Stimulated activated CD8-positive, alpha-beta memory T cell treated with anti-CD3 and anti-CD28 coated beads, Interleukin-15, amount 100 ng/mL, for 4 hours (primary cell): ENCODE data around the gene RET.

Experiments used
- DNase-seq, 2 donors: peaks; one replicate each; pipeline ENCODE4 v3.0.0-alpha.2; 2020; ENCODE audit warnings: low read depth in 2 of 2

The RET gene

GRCh38 chr10:43108951-43109350 lies 32.1 kb downstream of the RET start:
- no peak for DNase-seq

- no peak for DNase-seq
Measured at GRCh38 chr10:43109671-43110249, 32.9 kb downstream of the RET start.

DNA sequence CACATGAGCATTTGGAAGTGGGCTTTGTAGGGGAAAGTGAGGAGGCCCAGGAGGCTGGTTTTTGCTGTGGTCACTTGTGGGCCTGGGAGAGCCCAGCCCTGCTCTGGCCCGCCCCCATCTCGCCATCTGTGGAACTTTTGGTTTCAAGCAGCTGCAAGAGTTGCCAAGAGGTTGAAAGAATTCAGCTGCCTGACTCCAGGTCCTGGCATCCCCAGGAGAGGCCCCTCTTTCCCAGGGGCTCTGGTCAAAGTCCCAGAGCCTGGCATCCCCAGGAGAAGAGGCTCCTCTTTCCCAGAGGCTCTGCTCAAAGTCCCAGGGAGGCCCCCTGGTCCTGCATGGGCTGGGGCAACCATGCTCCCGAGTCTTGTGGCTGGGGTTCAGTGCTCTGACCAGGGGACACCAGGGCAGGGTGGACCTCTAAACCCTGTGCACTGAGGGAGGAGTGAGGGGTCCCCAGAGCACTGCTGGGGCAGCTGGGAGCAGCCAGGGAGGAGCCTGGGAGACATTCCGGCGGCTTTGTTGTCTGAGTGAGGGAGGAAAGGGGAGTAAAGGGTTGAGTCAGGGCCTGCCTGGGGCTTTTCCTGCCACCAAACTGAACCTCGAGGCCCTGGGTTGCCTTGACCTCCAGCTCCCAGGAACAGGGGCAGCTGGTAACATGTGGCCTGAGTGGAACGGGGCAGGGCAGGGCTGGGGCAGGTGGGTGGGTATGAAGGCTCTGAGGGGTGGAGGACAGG lies 33.6 kb downstream of the RET start:
- DNase-seq = no peak

DNA sequence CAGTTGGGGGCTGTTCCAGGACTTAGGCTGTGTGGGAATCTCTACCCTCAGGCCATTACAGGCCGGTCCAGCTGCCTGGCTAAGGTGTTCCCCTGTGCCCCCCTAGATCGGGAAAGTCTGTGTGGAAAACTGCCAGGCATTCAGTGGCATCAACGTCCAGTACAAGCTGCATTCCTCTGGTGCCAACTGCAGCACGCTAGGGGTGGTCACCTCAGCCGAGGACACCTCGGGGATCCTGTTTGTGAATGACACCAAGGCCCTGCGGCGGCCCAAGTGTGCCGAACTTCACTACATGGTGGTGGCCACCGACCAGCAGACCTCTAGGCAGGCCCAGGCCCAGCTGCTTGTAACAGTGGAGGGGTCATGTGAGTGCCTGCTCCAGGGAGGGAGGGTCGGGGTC lies 34.2 kb downstream of the RET start:
- no peak for DNase-seq

GRCh38 chr10:43111921-43112607 lies 35.2 kb downstream of the RET start:
- no peak for DNase-seq

GRCh38 chr10:43112608-43112961 lies 35.7 kb downstream of the RET start:
- no peak for DNase-seq

GRCh38 chr10:43113201-43114087 lies 36.6 kb downstream of the RET start:
- DNase-seq = no peak

- DNase-seq = no peak
Measured at GRCh38 chr10:43114088-43114742, 37.3 kb downstream of the RET start.

DNA sequence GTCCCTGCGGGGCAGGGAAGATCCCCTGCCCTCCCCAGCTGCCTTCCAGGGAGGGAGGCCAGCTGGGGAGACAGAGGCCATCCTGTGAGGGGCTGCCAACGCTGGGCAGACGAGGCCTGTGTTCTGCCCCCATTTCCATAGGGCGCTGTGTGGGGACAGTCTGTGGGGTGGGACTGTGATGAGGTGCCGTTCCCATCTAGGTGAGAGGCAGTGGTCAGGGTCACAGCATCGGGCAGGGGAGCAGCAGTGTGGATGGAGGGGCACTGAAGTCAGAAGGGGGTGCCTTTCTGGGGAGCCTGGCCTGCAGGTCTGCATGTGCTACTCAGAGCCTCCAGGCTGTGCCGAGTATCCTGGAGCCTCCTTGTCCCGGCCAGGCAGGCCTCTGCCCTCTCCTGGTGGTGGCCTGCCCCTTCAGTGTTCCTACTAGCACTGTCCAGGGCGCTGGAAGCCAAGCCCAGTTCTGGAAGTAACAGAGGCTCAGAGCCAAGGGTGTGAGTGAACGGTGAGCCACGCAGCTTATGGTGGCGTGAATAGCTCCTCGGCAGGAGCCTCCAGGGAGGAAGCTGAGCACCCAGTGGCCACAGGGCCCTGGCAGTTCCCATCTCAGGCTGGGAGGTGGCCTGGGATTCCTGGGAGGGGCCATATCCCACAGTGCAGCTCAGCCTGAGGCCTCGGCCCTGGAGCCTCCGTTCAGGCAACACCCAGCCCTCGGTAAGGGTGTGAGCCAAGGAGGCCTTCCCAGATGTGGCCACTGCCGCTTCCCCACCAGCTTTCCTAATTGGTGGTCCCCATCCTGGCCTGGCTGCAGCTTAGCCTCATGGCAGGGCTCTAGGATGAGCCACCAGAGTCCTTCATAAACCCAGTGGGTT lies 38.1 kb downstream of the RET start:
- no peak for DNase-seq

- DNase-seq = no peak
Measured at GRCh38 chr10:43115881-43116595, 39.2 kb downstream of the RET start.

- DNase-seq = no peak
Measured at GRCh38 chr10:43116596-43116995, 39.7 kb downstream of the RET start.

GRCh38 chr10:43117031-43117776 lies 40.3 kb downstream of the RET start:
- no peak for DNase-seq

DNA sequence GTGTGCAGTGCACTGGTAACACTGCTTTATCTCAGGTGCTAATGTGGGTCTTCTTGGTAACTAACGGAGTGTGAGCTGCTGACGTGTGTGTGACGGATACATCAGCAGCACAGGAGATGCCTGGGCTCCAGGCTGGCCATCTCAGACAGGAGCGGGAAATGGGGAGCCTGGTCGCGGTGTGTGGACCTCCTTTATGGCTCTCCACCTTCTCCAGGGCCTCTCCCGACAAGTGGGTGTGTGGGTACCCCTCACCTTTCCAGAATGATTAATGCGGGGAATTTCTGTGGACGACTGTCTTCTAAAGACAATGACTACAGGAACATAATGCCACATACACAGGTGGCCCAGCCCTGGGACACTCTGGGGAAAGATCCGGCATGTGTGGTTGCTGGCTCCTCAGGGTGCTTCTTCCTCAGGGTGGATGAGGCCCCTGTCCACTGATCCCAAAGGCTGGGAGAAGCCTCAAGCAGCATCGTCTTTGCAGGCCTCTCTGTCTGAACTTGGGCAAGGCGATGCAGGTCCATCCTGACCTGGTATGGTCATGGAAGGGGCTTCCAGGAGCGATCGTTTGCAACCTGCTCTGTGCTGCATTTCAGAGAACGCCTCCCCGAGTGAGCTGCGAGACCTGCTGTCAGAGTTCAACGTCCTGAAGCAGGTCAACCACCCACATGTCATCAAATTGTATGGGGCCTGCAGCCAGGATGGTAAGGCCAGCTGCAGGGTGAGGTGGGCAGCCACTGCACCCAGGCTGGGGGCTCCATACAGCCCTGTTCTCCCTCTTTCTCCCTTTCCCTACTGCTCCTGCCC lies 41.1 kb downstream of the RET start:
- DNase-seq = no peak

- DNase-seq = no peak
Measured at GRCh38 chr10:43118631-43119415, 42.0 kb downstream of the RET start.

GRCh38 chr10:43119416-43120115 lies 42.7 kb downstream of the RET start:
- no peak for DNase-seq

DNA sequence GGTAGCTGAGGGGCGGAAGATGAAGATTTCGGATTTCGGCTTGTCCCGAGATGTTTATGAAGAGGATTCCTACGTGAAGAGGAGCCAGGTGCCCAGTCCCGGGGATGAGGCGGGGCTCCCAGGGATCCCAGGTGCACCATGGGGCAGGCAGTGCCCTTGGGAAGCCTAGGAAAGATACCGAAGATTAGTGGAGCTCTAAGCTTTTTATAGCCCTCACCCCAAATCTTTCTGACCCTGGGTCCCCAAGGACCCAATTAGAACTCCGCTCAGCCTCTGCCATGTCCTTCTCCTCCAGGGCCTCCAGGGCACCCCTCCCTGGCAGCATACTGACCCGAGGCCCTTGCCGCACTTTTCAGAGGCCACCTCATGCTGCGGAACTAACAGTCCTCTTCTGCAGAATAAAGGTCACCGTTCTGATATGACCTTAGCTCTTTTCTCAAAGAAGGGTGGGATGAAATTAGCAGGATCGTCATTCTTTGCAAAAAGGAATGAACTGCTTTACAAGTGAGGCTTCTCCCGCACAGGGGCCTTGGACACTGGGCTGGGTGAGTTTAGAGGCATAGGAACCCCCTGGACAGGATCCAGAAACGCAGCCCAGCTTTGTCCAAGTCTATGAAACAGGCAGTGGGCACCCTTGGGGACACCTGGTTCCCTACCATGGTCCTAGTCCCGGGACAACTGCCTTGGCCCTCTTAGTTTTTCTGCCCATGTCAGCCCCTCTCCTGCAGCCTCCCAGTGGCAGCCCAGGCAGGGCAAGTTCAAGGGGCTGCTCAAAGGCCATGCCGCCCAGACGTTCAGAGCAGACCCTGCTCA lies 43.5 kb downstream of the RET start:
- DNase-seq = no peak
